RCC 7860 (cell line): Measurements from ENCODE around the gene MYB.
"Not testable (repeated sequence)": the region's sequence is repeated elsewhere in the genome, so short reads cannot be mapped to it uniquely, and the experiment has no call there.

Experiments used
- DNase-seq: peaks from one replicate; pipeline ENCODE4 v3.0.0-alpha.2; 2015; ENCODE audit warnings: low spot score
- FAIRE-seq: peaks from 2 replicates; lab custom pipeline; 2012; peaks lifted over from hg19 to GRCh38; lab: Jason Lieb, UNC

Gene MYB

GRCh38 chr6:135162678-135163439, 18.2 kb upstream of the MYB start:
- no peak for FAIRE-seq
- no peak for DNase-seq

GRCh38 chr6:135163440-135163738, 17.7 kb upstream of the MYB start:
- FAIRE-seq = no peak

DNA sequence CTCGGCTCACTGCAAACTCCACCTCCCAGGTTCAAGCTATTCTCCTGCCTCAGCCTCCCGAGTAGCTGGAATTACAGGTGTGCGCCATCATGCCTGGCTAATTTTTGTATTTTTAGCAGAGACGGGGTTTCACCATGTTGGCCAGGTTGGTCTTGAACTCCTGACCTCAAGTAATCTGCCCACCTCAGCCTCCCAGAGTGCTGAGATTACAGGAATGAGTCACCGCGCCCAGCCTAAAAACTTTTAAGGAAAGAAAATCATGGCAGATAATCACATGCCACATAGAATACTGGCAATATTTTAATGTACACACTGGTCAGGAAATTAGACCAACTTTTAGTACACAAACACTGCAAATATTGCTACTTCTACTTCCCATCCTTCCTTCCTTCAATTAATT, 16.7 kb upstream of the MYB start:
- not testable (repeated sequence) for DNase-seq, FAIRE-seq

More at GRCh38 chr6:135163440-135163738, 17.7 kb upstream of the MYB start:
- no peak for DNase-seq

DNA sequence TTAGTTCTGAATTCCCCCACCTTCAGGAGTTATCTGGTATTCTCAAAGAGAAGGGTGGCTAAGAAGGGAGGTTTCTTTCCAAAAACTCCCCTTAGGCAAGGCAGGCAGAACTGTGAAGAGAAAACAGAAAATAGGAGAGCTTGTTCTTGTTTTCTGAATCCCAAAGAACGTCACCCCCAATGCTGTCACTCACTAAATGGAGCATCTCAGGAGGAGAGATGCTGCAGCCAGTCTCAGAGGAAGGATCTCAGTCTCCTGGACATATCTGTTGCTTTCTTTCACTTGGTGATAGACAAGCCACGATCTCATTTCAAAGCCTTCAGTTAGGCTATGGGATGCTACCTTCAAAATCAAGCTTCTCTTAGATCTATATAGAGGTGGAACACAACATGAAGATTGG, 16.1 kb upstream of the MYB start:
- FAIRE-seq (no peak), DNase-seq (no peak)

GRCh38 chr6:135166515-135166914, 14.6 kb upstream of the MYB start:
- DNase-seq = no peak
- no peak for FAIRE-seq

- FAIRE-seq (no peak), DNase-seq (no peak)
Measured at GRCh38 chr6:135167617-135168016, 13.5 kb upstream of the MYB start.

DNA sequence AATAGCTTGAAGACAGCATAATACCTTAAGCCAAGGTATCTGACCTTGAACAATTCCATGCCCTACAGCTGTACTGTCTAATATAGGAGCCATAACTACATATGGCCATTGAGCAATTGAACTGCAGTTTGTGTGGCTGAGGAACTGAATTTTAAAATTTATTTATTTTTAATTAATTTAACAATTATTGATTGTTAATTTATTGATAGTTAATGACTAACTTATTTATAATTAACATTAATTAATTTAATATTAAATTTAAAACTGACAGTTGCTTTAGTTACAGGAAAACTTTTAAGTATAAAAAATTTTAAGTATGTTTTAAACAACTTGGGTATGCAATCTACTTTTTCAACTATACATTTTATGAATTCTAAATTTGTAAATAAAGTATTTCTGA, 12.3 kb upstream of the MYB start:
- peak; percentile 25 for FAIRE-seq
- no peak for DNase-seq

DNA sequence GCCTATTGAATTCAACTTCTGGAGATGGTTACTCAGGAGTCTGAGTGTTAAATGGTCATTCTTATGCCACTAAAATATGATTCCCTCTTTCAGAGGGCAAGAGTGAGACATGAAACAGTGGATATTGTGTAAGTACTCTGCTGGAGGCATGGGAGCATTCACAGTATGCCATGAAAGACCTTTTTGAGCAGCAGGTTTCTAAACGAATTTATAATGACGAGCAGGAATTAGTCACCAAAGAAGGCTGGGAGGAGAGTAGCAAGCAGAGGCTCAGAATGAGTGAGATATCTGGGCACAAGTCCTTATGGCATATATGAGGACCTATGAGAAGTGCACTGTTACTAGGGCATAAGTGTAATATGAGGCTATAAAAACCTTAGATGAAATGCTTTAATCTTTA, 10.9 kb upstream of the MYB start:
- DNase-seq (no peak), FAIRE-seq (no peak)

- DNase-seq (no peak), FAIRE-seq (no peak)
Measured at GRCh38 chr6:135170849-135171248, 10.3 kb upstream of the MYB start.

DNA sequence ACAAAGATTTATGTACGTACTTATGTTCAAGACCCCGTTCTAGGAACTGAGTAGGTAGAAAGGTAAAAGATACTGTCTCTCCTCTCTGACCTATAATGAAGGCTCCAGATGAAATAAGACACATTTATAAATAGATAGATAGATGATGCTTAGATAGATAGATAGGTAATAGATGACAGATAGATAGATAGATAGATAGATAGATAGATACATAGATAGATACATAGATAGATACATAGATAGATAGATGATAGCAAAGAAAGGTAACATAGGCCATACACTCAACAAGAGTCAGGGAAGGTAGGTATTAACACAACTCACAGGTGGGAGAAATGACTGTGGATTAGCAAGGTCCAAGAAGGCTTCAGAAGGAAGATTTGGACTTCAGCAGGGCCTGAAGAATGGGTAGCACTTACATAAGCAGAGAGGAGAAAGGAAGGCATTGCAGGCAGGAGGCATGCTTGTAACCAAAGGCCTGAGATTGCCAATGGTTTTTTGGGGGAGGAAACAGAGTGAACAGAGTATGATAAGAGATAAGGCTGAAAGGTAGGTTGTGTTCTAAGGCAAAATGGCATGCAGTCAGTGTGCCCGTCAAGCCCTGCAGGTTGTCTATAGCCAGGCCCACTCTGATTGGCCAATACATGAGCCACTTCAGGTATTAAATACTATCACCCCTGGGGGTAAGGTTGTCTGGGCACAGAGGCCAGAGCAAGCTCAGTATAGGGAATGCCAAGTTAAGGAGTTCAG, 7.7 kb upstream of the MYB start:
- DNase-seq (no peak), FAIRE-seq (no peak)

GRCh38 chr6:135173989-135174484, 7.1 kb upstream of the MYB start:
- no peak for FAIRE-seq
- DNase-seq = no peak

GRCh38 chr6:135176058-135176457, 5.0 kb upstream of the MYB start:
- DNase-seq (no peak), FAIRE-seq (no peak)

DNA sequence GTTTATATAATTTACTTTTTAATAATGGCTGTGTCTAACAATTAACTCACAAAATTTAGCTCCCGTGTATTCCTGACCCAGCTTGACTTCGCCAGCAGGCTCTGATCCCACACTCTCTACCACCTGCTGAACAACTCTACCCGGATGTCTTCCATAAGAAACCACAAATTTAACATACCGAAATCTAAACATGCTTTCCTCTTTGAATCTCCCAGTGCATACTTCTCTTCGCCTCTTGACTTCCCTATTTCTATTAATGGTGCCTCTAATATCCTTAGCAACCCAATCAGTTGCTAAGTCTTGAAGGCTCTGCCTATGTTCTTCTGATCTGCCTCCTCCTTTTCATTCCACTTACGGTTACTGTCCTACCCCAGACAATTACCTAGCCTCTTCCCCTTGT, 4.6 kb upstream of the MYB start:
- FAIRE-seq (no peak), DNase-seq (no peak)

- FAIRE-seq = no peak
- no peak for DNase-seq
Measured at GRCh38 chr6:135179372-135179771, 1.7 kb upstream of the MYB start.

- FAIRE-seq (no peak), DNase-seq (no peak)
Measured at GRCh38 chr6:135179920-135180541, 1.1 kb upstream of the MYB start.

DNA sequence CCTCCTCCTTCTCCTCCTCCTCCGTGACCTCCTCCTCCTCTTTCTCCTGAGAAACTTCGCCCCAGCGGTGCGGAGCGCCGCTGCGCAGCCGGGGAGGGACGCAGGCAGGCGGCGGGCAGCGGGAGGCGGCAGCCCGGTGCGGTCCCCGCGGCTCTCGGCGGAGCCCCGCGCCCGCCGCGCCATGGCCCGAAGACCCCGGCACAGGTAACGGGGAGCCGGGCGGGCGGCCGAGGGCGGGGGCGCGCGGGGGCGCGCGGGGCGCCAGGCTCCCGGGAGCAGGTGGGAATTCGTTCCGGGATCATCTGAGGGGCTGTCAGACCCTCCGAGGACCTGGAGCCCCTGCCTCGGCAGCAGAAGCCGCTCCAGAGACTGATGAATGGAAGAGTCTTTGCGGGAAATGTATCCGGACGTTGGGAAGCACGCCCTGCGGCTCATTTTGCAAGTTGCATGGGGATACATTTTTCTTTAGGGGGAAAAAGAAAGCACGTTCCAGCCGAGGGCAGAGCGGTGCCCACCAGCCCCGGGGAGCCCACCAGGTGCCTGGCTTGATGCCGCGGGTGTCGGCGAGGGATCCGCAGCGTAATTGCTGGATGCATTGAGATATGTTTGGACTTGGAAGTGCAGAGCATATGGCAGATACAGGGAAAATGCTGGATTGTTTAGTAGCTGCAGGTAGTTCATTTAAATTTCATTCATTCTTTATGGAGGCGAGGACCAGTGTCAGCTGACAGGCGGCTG, 394 bp downstream of the MYB start:
- DNase-seq (no peak), FAIRE-seq (no peak)

- DNase-seq (no peak), FAIRE-seq (no peak)
Measured at GRCh38 chr6:135182071-135183001, 1.2 kb downstream of the MYB start.

GRCh38 chr6:135183002-135183531, 2.0 kb downstream of the MYB start:
- FAIRE-seq = no peak
- DNase-seq = no peak

- peak; percentile 7 for DNase-seq
- no peak for FAIRE-seq
Measured at GRCh38 chr6:135183532-135184440, 2.7 kb downstream of the MYB start.
